ENCODE measurements around the gene DNM1. TPM values are rescaled to one million over a fixed set of nuclear protein-coding genes. Genes with fewer than 3 reads are reported as not detected.
A peak's percentile ranks its signal among the peaks of the same experiment; 100 is the strongest.

DNM1 gene
- total RNA-seq (2013) = 1.1 TPM
- polyA plus RNA-seq (1 to 10 TPM in 1 of 3 donors, under 1 TPM in 2; 0.05 to 4.9 (median 0.56) TPM), polyA minus RNA-seq (2.6 and 2.9 TPM in 2 replicates), total RNA-seq (0.62 to 12.6 (median 2.1) reads per million in 11 experiments)

DNA sequence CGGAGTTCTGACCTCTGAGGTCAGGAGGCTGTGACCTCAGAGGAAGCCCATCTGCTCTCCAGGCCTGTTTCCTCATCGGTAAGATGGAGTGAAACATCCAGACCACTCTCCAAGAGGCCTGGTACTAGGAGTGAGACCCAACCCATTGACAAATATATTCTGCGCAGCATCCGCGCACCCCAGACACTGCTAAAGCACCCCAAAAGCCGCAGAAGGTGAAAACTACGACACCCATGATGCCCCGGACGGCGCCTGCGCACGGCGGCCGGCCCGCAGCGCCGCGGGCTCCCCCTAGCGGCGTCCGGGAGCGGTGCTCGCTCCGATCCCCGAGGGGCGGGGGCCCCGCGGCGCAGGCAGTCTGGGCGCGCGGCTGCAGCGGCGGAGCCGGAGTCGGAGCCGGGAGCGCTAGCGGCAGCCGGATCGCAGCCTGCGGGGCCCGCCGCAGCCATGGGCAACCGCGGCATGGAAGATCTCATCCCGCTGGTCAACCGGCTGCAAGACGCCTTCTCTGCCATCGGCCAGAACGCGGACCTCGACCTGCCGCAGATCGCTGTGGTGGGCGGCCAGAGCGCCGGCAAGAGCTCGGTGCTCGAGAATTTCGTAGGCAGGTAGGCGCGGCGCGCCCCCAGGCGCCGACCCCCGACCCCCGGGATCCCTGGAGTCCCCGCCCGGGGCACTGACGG lies at the start of gene DNM1:
DNM1 (plus strand) TSS at position 356 of the 683 bp plus-strand sequence; CDS start at position 448, 92 bp downstream.
- Histone ChIP-seq H3K4me3 (replicated peaks in 1 of 3; ENCODE audit: low read depth in 2 of 3, low read length in 3 of 3) (peak within 1 kb of the TSS; percentile 46 to 79 (median 47)), H3K36me3 (replicated peaks in 1 of 2; ENCODE audit: control insufficient read depth in 1 of 2, insufficient read depth in 2 of 2, low read length in 2 of 2) (no peaks in the 10 kb centered on the region), H4K20me1 (ENCODE audit: insufficient read depth, low read length) (no peaks in the 10 kb centered on the region), H3K9ac (ENCODE audit: insufficient read depth, low read length, poor library complexity, severe bottlenecking) (peak within 1 kb of the TSS; percentile 32), H3K4me2 (replicated peaks; ENCODE audit: extremely low read depth, low read length, poor library complexity, severe bottlenecking) (peak within 1 kb of the TSS; percentile 89), H3K27ac (ENCODE audit: low read depth in 1 of 2, low read length in 2 of 2) (no peak within 1 kb of the TSS), H3K27me3 (ENCODE audit: control insufficient read depth in 2 of 2, insufficient read depth in 2 of 2, low read length in 2 of 2) (peaks cover 0 to 18% of the 10 kb centered on the region in 2 donors), H2AFZ (ENCODE audit: insufficient read depth, low read depth, low read length, poor library complexity, severe bottlenecking) (peak within 1 kb of the TSS; percentile 81), H3K4me1 (ENCODE audit: control insufficient read depth in 1 of 2, insufficient read depth in 2 of 2, low read length in 2 of 2) (peaks cover 18 to 32% of the 10 kb centered on the region in 2 donors), H3K79me2 (ENCODE audit: insufficient read depth, low read length) (no peaks in the 10 kb centered on the region), H3K9me3 (replicated peaks in 1 of 2; ENCODE audit: control insufficient read depth in 1 of 2, insufficient read depth in 1 of 2, low read length in 2 of 2) (no peaks in the 10 kb centered on the region)
- peaks cover 24% of the 10 kb centered on the region for H3K4me1 Mint-ChIP-seq
- intact Hi-C loops (cut with micrococcal nuclease) = no loop called here
- H3K9me3 Mint-ChIP-seq = peaks cover 0 to 8% (median 0%) of the 10 kb centered on the region in 7 donors
- peak; percentile 98 for TF ChIP-seq CTCF (IDR thresholded peaks at IDR 0.05)
- DNase-seq = peak; percentile 36 to 69 (median 69)
- peak within 1 kb of the TSS; percentile 44 to 94 (median 83) for H3K27ac Mint-ChIP-seq
- peak within 1 kb of the TSS; percentile 81 to 89 for H3K4me3 Mint-ChIP-seq
- peaks cover 0 to 2% of the 10 kb centered on the region in 2 donors for H3K36me3 Mint-ChIP-seq
- WGBS (ENCODE audit: insufficient coverage) = under 1% methylated on average over 69 of the region's 72 CpGs
- H3K27me3 Mint-ChIP-seq (ENCODE audit: low read depth in 3 of 3) = peaks cover 15 to 26% (median 23%) of the 10 kb centered on the region in 3 donors

DNA sequence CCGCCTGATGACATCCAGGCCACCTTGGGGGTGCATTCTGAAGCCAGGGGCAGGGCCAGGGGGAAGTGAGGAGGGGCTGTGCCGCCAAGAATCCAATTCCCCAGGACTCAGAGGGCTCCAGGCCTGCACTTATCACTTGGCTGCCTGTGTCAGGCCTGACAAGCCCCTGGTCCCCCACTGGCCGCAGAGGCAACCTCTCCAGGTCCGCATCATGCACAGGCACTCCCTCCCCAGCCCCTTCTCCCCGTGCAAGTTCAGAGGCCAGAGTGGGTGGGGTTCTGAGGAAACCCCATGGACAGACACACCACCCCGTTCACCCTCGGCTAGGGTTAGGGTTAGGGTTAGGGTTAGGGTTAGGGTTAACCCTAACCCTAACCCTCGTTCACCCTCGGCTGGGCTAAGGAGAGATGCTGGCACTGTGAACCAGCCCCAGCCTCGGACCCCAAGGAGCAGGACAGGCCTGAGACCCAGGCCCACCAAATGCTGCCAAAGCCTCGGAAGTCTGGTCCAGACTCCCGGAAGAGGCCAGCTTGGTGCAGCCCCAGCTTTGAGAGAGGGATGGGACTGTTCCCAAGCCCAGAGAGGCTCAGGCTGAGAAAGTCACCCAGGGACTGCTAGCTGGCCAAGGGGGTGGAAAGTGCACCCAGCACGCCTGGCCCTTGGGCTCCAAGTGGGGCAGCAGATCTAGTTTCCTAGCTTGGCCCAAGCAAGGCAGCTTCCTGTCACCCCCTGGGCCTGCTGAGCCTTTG lies 49.1 kb upstream of the DNM1 start:
- intact Hi-C loops (cut with micrococcal nuclease) = no loop called here
- Histone ChIP-seq H4K20me1 (ENCODE audit: insufficient read depth, low read length) (no peaks in the 10 kb centered on the region), H3K27ac (ENCODE audit: low read depth in 1 of 2, low read length in 2 of 2) (no peak overlapping the region), H2AFZ (ENCODE audit: insufficient read depth, low read depth, low read length, poor library complexity, severe bottlenecking) (no peak overlapping the region), H3K79me2 (ENCODE audit: insufficient read depth, low read length) (no peaks in the 10 kb centered on the region), H3K4me2 (replicated peaks; ENCODE audit: extremely low read depth, low read length, poor library complexity, severe bottlenecking) (no peak overlapping the region), H3K9me3 (replicated peaks in 1 of 2; ENCODE audit: control insufficient read depth in 1 of 2, insufficient read depth in 1 of 2, low read length in 2 of 2) (no peaks in the 10 kb centered on the region), H3K4me1 (ENCODE audit: control insufficient read depth in 1 of 2, insufficient read depth in 2 of 2, low read length in 2 of 2) (peaks cover under 1% of the 10 kb centered on the region in 2 donors), H3K27me3 (ENCODE audit: control insufficient read depth in 2 of 2, insufficient read depth in 2 of 2, low read length in 2 of 2) (no peaks in the 10 kb centered on the region), H3K36me3 (replicated peaks in 1 of 2; ENCODE audit: control insufficient read depth in 1 of 2, insufficient read depth in 2 of 2, low read length in 2 of 2) (no peaks in the 10 kb centered on the region), H3K4me3 (replicated peaks in 1 of 3; ENCODE audit: low read depth in 2 of 3, low read length in 3 of 3) (no peak overlapping the region), H3K9ac (ENCODE audit: insufficient read depth, low read length, poor library complexity, severe bottlenecking) (no peak overlapping the region)
- 91% methylated on average over 7 of the region's 13 CpGs for WGBS (ENCODE audit: insufficient coverage)
- H3K27me3 Mint-ChIP-seq (ENCODE audit: low read depth in 3 of 3) = peaks cover 1 to 7% (median 5%) of the 10 kb centered on the region in 3 donors
- H3K4me3 Mint-ChIP-seq = no peak overlapping the region
- no peak for DNase-seq
- H3K9me3 Mint-ChIP-seq = no peaks in the 10 kb centered on the region
- no peak for TF ChIP-seq CTCF (IDR thresholded peaks at IDR 0.05)
- H3K4me1 Mint-ChIP-seq = no peaks in the 10 kb centered on the region
- H3K27ac Mint-ChIP-seq = peak overlapping the region in 1 of 7 donors; percentile 25
- H3K36me3 Mint-ChIP-seq = no peaks in the 10 kb centered on the region
